DND-41 (cell line): ENCODE data around the gene SYNGR3.

Experiments
- EZH2 ChIP-seq: IDR thresholded peaks from 3 replicates; pipeline ENCODE4 v1.6.1; 2012; ENCODE audit warnings: borderline replicate concordance, low read depth, mild to moderate bottlenecking, moderate library complexity, low read length, inconsistent platforms; ENCODE audit not compliant: severe bottlenecking
- TF ChIP-seq, protein P1 (sequence below): IDR thresholded peaks from 2 replicates; pipeline ENCODE4 v1.5.1; 2012; ENCODE audit warnings: borderline replicate concordance, low read length, moderate library complexity, mild to moderate bottlenecking; ENCODE audit not compliant: poor library complexity, severe bottlenecking; ENCODE audit errors: extremely low read depth

DNA sequence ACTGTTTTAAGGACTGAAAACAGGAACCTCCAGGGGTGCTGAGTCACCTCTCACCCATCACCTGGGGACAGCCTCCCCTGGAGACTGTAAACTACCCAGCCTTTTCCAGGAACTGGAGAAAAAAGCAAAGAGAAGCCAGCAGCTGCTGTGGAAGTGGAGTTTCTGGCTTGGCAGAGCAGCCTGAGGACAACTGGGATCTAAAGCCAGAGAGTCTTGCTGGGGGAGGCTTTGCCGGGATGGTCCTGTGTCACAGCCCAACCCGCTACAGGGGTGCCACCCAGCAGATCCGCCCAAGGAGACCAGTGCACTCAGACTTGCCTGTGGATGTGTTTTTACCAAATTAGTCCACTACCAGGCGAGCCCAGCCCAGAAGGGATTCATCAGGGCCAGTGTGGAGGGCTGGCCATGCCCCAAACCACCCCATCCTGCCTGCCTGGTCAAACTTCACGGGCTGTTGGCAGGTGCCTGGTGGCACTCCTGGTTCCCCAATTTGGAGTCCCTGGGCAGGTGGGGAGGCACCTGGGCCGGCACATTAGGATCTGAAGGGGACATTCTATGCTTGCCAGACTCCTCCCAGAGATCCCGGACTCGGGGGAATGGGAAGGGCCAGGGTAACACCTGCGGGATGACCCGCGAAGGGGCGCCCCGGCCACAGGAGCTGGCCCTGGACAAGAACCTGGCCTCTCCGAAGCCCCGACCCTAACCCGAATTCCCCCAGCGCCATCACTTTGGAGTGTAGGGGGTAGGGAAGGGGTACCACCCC is 47.5 kb upstream of the SYNGR3 start:
- TF ChIP-seq, protein P1, sequence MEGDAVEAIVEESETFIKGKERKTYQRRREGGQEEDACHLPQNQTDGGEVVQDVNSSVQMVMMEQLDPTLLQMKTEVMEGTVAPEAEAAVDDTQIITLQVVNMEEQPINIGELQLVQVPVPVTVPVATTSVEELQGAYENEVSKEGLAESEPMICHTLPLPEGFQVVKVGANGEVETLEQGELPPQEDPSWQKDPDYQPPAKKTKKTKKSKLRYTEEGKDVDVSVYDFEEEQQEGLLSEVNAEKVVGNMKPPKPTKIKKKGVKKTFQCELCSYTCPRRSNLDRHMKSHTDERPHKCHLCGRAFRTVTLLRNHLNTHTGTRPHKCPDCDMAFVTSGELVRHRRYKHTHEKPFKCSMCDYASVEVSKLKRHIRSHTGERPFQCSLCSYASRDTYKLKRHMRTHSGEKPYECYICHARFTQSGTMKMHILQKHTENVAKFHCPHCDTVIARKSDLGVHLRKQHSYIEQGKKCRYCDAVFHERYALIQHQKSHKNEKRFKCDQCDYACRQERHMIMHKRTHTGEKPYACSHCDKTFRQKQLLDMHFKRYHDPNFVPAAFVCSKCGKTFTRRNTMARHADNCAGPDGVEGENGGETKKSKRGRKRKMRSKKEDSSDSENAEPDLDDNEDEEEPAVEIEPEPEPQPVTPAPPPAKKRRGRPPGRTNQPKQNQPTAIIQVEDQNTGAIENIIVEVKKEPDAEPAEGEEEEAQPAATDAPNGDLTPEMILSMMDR, result no peak
- no peak for TF ChIP-seq EZH2
